Transverse colon (tissue), 3 donors: ENCODE measurements around the gene UBA5.

Source experiments
- CTCF ChIP-seq, 5 experiments: fragments of 200-600 bp in 3 of 5; fragments of 450-650 bp in 2 of 5; sonication (generic) in 3 of 5; IDR thresholded peaks; 1 replicate in 2 of 5; 2 replicates in 3 of 5; pipeline ENCODE4 v1.5.1; 2016 to 2017; ENCODE audit warnings: antibody characterized with exemption in 5 of 5, inconsistent platforms in 3 of 5, mild to moderate bottlenecking in 2 of 5, moderate library complexity in 1 of 5
- EP300 ChIP-seq: sonication (generic); formaldehyde crosslinking; IDR thresholded peaks from one replicate; pipeline ENCODE4 v1.6.1; 2017; ENCODE audit warnings: antibody characterized with exemption, low read depth
- POLR2A ChIP-seq: fragments of 450-650 bp; IDR thresholded peaks from one replicate; pipeline ENCODE4 v1.6.1; 2016; ENCODE audit warnings: antibody characterized with exemption, mild to moderate bottlenecking, moderate library complexity

GRCh38 chr3:132629928-132630327 is 30.2 kb upstream of the UBA5 start:
- TF ChIP-seq CTCF (IDR thresholded peaks at IDR 0.05) (no peak), EP300 (no peak), POLR2A (no peak)
